ENCODE data around the gene G2E3.

The G2E3 gene

DNA sequence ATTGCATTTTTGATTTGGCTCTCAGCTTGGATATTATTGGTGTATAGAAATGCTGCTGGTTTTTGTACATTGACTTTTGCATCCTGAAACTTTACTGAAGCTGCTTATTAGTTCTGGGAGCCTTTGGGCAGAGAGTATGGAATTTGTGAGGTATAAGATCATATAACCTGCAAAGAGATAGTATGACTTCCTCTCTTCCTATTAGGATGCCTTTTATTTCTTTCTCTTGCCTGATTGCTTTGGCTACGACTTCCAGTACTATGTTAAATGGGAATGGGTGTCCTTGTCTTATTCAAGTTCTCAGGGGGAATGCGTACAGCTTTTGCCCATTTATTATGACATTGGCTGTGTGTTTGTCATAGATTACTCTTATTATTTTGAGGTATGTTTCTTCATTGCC is 86.6 kb downstream of the G2E3 start:
- in situ Hi-C loops (cut with HindIII; ENCODE audit: low sequenced_read_pairs) = no loop called here
- TF ChIP-seq, protein P1, sequence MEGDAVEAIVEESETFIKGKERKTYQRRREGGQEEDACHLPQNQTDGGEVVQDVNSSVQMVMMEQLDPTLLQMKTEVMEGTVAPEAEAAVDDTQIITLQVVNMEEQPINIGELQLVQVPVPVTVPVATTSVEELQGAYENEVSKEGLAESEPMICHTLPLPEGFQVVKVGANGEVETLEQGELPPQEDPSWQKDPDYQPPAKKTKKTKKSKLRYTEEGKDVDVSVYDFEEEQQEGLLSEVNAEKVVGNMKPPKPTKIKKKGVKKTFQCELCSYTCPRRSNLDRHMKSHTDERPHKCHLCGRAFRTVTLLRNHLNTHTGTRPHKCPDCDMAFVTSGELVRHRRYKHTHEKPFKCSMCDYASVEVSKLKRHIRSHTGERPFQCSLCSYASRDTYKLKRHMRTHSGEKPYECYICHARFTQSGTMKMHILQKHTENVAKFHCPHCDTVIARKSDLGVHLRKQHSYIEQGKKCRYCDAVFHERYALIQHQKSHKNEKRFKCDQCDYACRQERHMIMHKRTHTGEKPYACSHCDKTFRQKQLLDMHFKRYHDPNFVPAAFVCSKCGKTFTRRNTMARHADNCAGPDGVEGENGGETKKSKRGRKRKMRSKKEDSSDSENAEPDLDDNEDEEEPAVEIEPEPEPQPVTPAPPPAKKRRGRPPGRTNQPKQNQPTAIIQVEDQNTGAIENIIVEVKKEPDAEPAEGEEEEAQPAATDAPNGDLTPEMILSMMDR (IDR thresholded peaks at IDR 0.05; ENCODE audit: low read depth, low read length) = no peak
- DNase-seq (ENCODE audit: low read depth, low spot score) = no peak
- no peak overlapping the region for H3K4me3 ChIP-seq (ENCODE audit: low read depth, low read length)

DNA sequence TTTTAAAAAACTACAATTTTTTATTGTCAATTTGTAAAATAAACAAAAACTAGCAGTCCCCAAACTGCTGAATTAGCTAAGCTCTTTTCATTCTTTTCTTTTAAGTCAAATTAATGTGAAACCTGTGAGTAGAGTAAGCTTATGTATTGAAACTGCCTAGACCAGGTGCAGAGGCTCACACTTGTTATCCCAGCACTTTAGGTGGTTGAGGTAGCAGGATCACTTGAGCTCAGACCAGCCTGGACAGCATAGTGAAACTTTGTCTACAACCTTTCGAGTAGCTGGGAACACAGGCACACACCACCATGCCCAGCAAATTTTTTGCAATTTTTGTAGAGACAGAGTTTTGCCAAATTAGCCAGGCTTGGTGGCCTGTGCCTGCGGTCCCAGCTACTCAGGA is 89.5 kb downstream of the G2E3 start:
- TF ChIP-seq, protein P1 (IDR thresholded peaks at IDR 0.05; ENCODE audit: low read depth, low read length) = no peak

DNA sequence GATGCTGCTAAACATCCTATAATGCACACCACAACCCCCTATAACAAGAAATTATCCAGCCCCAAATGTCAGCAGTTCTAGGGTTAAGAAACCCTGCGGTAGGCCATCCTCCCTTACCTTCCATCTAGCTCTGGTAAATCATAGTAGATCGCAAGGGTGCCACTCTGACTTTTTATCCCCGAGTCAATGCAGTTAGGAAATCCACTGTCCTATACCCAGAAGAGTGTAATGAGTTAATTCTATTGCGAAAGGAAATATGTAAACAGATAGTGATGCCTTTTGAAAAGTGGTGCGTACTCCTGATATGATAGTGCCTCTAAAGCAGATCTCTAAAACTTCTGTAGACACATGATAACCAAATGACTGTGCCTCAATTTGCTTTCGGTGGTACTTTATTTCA is 93.0 kb downstream of the G2E3 start:
- in situ Hi-C loops (cut with HindIII; ENCODE audit: low sequenced_read_pairs) = no loop called here
- DNase-seq (ENCODE audit: low read depth, low spot score) = no peak
- TF ChIP-seq, protein P1 (IDR thresholded peaks at IDR 0.05; ENCODE audit: low read depth, low read length) = no peak
- H3K4me3 ChIP-seq (ENCODE audit: low read depth, low read length) = no peak overlapping the region

More for the DNA sequence above, 89.5 kb downstream of the G2E3 start:
- in situ Hi-C loops (cut with HindIII; ENCODE audit: low sequenced_read_pairs) = no loop called here
- no peak overlapping the region for H3K4me3 ChIP-seq (ENCODE audit: low read depth, low read length)
- no peak for DNase-seq (ENCODE audit: low read depth, low spot score)

DNA sequence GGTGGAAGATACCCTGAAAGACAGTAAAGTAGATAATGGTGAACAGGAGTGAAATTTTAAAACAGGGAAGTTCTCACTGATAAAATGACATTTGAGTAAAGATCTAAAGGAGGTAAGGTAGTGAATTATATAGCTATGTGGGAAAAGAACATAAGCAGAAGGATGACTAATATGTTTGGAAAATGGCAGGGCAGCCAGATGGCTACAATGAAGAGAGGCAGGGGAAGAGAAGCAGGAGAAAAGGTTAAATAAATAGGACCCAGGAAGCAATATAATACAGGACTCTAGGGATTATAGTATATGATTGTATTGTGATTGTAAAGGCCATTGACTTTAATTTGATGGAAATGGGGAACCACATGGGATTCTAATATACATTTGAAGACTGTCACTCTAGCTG is 96.2 kb downstream of the G2E3 start:
- DNase-seq (ENCODE audit: low read depth, low spot score) = peak; percentile 26
- in situ Hi-C loops (cut with HindIII; ENCODE audit: low sequenced_read_pairs) = no loop called here
- TF ChIP-seq, protein P1 (IDR thresholded peaks at IDR 0.05; ENCODE audit: low read depth, low read length) = no peak
- no peak overlapping the region for H3K4me3 ChIP-seq (ENCODE audit: low read depth, low read length)

DNA sequence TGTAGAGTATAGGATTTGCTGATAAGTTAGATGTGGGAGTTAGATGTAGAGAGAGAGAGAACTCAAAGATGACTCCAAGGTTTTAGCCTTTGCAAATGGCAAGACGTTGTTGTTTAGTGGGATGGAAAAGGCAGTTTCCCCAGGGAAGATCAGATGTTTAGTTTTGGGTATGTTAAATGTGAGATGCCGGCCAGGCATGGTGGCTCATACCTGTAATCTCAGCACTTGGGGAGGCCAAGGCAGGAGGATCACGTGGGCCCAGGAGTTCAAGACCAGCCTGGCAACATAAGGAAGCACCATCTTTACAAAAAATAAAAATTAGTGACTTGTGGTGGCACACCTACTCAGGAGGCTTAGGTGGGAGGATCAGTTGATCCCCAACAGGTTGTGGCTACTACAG is 96.7 kb downstream of the G2E3 start:
- in situ Hi-C loops (cut with HindIII; ENCODE audit: low sequenced_read_pairs) = no loop called here
- no peak for DNase-seq (ENCODE audit: low read depth, low spot score)
- TF ChIP-seq, protein P1 (IDR thresholded peaks at IDR 0.05; ENCODE audit: low read depth, low read length) = no peak
- no peak overlapping the region for H3K4me3 ChIP-seq (ENCODE audit: low read depth, low read length)

DNA sequence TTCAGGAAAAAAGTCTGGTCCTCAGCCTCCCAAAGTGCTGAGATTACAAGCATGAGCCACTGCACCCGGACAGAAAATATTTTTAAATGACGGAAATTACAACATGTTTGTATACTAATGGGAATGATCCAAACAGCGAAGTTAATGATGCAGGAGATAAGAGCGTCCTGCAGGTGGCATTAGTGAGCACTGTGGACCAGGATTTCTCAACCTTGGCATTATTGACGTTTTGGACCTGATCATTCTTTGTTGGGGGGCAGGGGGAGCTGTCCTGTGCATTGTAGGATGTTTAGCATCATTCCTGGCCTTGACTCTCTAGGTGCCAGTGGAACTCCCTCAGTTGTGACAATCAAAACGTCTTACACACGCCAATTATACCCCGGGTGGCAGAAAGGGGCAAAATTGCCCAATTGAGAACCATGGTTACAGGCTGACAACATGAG is 97.3 kb downstream of the G2E3 start:
- no peak overlapping the region for H3K4me3 ChIP-seq (ENCODE audit: low read depth, low read length)
- peak; percentile 13 for DNase-seq (ENCODE audit: low read depth, low spot score)
- in situ Hi-C loops (cut with HindIII; ENCODE audit: low sequenced_read_pairs) = no loop called here
- TF ChIP-seq, protein P1 (IDR thresholded peaks at IDR 0.05; ENCODE audit: low read depth, low read length) = peak; percentile 69

DNA sequence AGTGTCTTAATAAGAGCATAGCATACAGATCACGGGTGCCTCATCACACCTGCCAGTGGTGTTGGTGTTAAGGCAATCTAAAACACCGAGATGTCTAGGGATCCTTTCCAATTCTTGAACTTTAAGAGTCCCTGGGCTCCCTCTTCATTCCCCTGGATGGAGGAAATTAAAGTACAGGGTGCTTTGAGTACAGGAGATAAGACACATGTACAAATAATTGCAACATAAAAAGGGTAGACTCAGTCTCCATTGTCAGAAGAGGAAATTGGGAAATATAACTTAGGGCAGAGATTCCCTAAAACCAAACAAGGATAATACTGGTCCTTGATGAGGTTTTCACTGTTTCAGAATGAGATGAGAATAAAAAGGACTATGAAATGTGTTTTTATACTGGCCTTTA is 98.1 kb downstream of the G2E3 start:
- no peak overlapping the region for H3K4me3 ChIP-seq (ENCODE audit: low read depth, low read length)
- TF ChIP-seq, protein P1 (IDR thresholded peaks at IDR 0.05; ENCODE audit: low read depth, low read length) = no peak
- in situ Hi-C loops (cut with HindIII; ENCODE audit: low sequenced_read_pairs) = no loop called here
- DNase-seq (ENCODE audit: low read depth, low spot score) = no peak

Measured in astrocyte of the spinal cord (primary cell).